Large intestine (tissue), 3 donors: ENCODE data around the gene ZMIZ2. TPM values are rescaled to one million over a fixed set of nuclear protein-coding genes. Genes with fewer than 3 reads are reported as not detected.
"Not testable (repeated sequence)": the region's sequence is repeated elsewhere in the genome, so short reads cannot be mapped to it uniquely, and the experiment has no call there.

ENCODE experiments used
- DNase-seq, 2 donors: peaks; one replicate each; pipeline versions ENCODE4 v3.0.0 to v3.0.0-alpha.2; 2013
- H3K27ac ChIP-seq: one replicate; pipeline ENCODE4 v1.5.1; 2013; ENCODE audit warnings: low read length
- H3K27me3 ChIP-seq: 2 replicates; pipeline ENCODE4 v1.6.1; 2013; ENCODE audit warnings: low read length; ENCODE audit not compliant: control insufficient read depth, insufficient read depth
- H3K36me3 ChIP-seq: 2 replicates; pipeline ENCODE4 v1.6.1; 2013; ENCODE audit warnings: low read length; ENCODE audit not compliant: control insufficient read depth, insufficient read depth
- H3K4me1 ChIP-seq: one replicate; pipeline ENCODE4 v1.6.1; 2013; ENCODE audit warnings: low read length; ENCODE audit not compliant: control insufficient read depth, insufficient read depth
- H3K4me3 ChIP-seq: one replicate; pipeline ENCODE4 v1.5.1; 2013; ENCODE audit warnings: low read length
- H3K9me3 ChIP-seq: one replicate; pipeline ENCODE4 v1.6.1; 2013; ENCODE audit warnings: mild to moderate bottlenecking, low read depth, low read length, moderate library complexity; ENCODE audit not compliant: control insufficient read depth
- WGBS: methylation state at CpG from one replicate; pipeline ENCODE4 v1.1.5; 2013; ENCODE audit warnings: low lambda C conversion rate; ENCODE audit not compliant: insufficient coverage; 5-methylcytosine and 5-hydroxymethylcytosine counted together
- polyA plus RNA-seq: library from polyadenylated mRNA; unstranded; fragments of 120-200 nt; gene quantifications from one replicate; pipeline ENCODE4 v1.2.1, GENCODE V29; 2013

Gene ZMIZ2
- polyA plus RNA-seq, 1 donor: 86.2 TPM

DNA sequence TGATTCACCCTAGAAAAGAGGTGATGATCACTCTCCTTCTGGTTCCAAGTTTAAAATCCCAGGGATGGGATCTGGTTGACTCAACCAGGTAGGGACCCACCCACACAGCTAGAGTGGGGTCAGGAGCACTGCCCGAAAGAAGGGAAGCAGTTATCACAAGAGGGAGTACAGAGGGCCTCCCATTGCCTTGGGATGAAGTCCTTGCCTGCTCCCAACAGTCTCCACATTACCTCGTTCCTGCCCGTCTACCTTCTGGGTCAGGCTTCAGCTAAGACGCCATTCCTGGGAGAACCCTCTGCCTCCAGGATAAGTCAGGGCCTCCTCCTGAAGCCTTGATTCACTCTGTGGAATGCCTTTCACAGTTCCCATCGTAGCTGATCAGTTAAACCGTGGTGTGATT, 23.8 kb downstream of the ZMIZ2 start:
- 0% methylated on average over 1 of the region's 6 CpGs for WGBS
- H3K9me3 ChIP-seq: no peaks in the 10 kb centered on the region
- H3K27ac ChIP-seq: no peak overlapping the region
- H3K4me3 ChIP-seq: no peak overlapping the region
- H3K36me3 ChIP-seq: peaks cover 9% of the 10 kb centered on the region
- H3K4me1 ChIP-seq: peaks cover 17% of the 10 kb centered on the region
- H3K27me3 ChIP-seq: no peaks in the 10 kb centered on the region
- no peak for DNase-seq

DNA sequence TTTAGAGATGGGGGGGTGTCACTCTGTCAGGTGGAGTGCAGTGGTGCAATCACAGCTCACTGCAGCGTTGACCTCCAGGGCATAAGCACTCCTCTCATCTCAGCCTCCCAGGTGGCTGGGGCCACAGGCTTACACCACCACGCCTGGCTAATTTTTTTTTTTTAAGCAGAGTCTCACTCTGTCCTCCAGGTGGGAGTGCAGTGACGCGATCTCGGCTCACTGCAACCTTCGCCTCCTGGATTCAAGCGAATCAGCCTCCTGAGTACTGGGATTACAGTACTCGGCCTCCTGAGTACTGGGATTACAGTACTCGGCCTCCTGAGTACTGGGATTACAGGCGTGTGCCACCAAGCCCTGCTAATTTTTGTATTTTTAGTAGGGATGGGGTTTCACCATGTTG, 24.2 kb downstream of the ZMIZ2 start:
- Histone ChIP-seq H3K27ac (no peak overlapping the region), H3K4me3 (no peak overlapping the region), H3K36me3 (peaks cover 5% of the 10 kb centered on the region), H3K9me3 (no peaks in the 10 kb centered on the region), H3K4me1 (peaks cover 12% of the 10 kb centered on the region), H3K27me3 (no peaks in the 10 kb centered on the region)
- 93% methylated on average over 3 of the region's 10 CpGs for WGBS
- no peak for DNase-seq

DNA sequence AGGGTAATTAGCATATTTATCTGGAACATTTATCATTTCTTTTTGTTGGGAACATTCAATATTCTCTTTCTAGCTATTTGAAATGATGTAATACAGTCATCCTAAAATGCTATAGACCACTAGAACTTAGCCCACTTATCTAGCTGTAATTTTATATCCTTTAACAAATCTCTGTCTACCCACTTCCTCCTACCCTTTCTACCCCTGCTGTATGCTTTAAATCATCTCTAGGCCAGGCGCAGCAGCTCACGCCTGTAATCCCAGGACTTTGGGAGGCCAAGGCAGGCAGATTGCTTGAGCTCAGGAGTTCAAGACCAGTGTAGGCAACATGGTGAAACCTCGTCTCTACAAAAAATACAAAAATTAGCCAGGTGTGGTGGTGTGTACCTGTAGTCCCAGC, 25.8 kb downstream of the ZMIZ2 start:
- H3K9me3 ChIP-seq, H3K4me1 ChIP-seq, DNase-seq, H3K27ac ChIP-seq, H3K36me3 ChIP-seq, H3K27me3 ChIP-seq, H3K4me3 ChIP-seq: not testable (repeated sequence)
- WGBS: no CpG with 5 or more reads among the region's 3 CpGs

DNA sequence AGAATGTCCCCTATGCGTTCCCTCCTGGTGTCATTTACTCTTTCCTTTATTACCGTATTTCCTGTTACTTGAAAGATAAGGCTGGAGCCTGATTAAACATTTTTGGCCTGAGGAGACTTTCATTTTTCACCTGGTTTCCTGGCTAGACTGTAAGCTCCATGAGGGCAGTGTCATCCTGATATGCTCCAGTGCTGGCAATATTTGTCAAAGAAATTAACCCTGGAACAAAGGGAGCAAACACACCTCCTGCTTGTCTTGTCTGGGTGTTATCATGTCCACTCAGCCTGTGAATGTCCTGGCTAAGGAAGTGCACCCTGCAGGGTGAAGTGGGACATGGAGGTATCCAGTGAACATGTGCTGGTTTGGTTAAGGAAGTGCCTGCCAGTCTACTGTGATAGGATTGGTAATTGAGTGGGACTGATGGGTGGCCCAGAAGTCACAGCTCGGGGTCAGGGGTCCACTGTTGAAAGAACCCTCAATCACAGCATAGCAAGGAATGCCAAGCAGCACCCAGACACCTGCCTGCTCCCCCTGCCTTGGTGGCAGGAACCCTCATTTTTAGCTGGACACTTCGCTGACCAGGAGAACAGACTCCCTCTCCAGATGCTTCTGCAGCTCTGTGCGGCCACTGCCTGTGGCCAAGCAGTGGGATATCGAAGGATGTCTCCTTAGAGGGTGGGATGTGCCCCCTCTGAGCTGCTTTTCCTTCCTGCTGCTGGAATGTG, 26.9 kb downstream of the ZMIZ2 start:
- Histone ChIP-seq H3K36me3 (no peaks in the 10 kb centered on the region), H3K27me3 (no peaks in the 10 kb centered on the region), H3K9me3 (no peaks in the 10 kb centered on the region), H3K4me1 (no peaks in the 10 kb centered on the region), H3K27ac (no peak overlapping the region), H3K4me3 (no peak overlapping the region)
- no peak for DNase-seq
- 58% methylated on average over 3 of the region's 6 CpGs for WGBS

DNA sequence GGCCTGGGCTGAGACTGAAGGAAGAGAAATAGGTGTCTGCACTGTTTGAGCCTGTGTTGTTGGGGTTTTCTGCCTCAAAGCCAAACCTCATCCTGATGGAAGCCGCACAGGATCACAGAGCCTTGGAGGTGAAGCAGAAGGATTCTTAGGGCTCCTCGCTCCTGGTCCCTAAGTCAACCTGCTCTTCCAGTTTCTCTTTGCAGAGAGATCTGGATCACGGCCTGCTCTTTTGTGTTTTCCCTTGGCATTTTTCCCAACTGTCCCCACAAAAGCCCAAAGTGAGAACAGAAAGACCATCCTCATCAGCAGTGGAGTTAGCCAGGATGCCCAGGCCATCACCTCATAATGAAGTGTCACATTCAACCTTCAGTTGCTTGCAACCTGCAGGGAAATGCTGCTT, 27.6 kb downstream of the ZMIZ2 start:
- Histone ChIP-seq H3K4me3 (no peak overlapping the region), H3K9me3 (no peaks in the 10 kb centered on the region), H3K36me3 (no peaks in the 10 kb centered on the region), H3K27me3 (no peaks in the 10 kb centered on the region), H3K4me1 (no peaks in the 10 kb centered on the region), H3K27ac (no peak overlapping the region)
- no CpG with 5 or more reads among the region's 3 CpGs for WGBS
- no peak for DNase-seq

DNA sequence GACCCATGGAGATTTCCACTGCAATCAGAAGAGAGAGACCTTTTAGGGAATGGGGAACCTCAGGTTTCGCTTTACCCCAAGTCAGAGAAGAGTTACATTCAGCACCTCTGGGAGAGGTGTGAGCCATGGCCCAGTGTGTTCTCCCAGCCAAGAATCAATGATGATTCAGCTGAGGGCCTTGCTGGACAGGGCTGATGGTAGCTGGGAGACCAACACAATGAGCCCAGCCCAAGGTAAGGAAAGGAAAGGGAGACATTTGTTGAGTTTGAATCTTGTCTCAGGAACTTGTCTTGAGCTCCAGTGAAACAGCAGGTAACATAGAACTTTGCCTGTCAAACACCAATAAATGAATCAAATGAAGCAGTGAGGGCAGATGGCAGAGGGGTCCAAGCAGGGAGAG, 33.8 kb downstream of the ZMIZ2 start:
- Histone ChIP-seq H3K27me3 (no peaks in the 10 kb centered on the region), H3K36me3 (no peaks in the 10 kb centered on the region), H3K4me1 (no peaks in the 10 kb centered on the region), H3K27ac (no peak overlapping the region), H3K9me3 (peaks cover 7% of the 10 kb centered on the region), H3K4me3 (no peak overlapping the region)
- no peak for DNase-seq
- no CpG with 5 or more reads among the region's 1 CpG for WGBS

DNA sequence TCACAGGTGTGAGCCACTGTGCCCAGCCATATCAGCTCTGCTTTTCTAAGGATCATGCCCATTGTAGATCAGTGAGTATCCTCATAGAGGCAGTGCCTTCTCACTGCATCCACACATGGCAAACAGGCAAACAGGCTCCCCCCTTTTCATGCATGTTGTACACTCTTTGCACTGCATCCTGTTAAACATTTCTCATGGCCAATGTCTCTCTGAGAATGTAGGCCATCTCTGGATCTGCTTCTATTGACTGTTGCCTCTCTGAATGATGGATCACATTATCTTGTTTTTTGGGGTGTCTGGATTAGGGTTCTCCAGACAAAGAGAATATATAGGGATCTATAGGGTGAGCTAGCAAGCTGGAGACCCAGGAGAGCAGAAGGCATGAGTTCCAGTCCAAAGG, 34.8 kb downstream of the ZMIZ2 start:
- Histone ChIP-seq H3K27ac (no peak overlapping the region), H3K27me3 (no peaks in the 10 kb centered on the region), H3K4me1 (no peaks in the 10 kb centered on the region), H3K36me3 (no peaks in the 10 kb centered on the region), H3K9me3 (peaks cover 7% of the 10 kb centered on the region), H3K4me3 (no peak overlapping the region)
- DNase-seq: no peak

DNA sequence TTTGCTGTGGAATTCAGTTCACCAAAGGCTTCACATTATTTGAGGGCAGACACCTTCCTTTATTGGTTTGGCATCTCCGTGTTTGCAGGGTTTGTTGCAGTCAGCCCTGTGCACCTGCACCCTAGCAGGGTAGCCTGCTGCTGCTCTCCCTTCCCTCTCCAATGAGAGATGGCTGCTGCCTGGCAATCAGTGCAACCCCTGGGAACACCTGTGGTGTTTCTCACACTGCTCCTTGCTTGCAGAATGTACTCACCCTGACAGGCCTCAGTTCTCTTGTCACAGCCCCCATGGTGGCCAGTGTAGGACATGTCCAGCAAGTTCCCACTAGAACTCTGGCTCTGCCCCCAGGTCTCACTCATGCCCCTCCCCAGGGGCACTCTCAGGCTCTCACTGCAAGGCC, 35.7 kb downstream of the ZMIZ2 start:
- no CpG with 5 or more reads among the region's 1 CpG for WGBS
- DNase-seq: no peak
- no peak overlapping the region for H3K27ac ChIP-seq

DNA sequence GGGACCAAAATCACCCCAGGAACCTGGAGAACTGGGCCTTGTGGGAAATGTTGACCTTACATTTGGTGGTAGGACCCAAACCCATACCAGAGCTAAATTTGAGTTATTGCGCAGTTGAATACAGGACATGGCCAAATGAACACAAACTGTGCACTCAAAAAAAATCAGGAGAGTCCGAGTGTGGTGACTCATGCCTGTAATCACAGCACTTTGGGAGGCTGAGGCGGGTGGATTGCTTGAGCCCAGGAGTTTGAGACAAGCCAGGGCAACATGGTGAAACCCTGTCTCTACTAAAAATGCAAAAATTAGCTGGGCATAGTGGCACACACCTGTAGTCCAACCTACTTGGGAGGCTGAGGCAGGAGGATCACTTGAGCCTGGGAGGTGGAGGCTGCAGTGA, 36.6 kb downstream of the ZMIZ2 start:
- H3K27ac ChIP-seq, H3K36me3 ChIP-seq, H3K4me1 ChIP-seq, H3K9me3 ChIP-seq, H3K4me3 ChIP-seq, DNase-seq, H3K27me3 ChIP-seq: not testable (repeated sequence)
- WGBS: no CpG with 5 or more reads among the region's 3 CpGs

More for the DNA sequence above, 35.7 kb downstream of the ZMIZ2 start:
- no peak overlapping the region for H3K4me3 ChIP-seq
- no peaks in the 10 kb centered on the region for H3K27me3 ChIP-seq
- no peaks in the 10 kb centered on the region for H3K36me3 ChIP-seq
- H3K4me1 ChIP-seq: no peaks in the 10 kb centered on the region
- H3K9me3 ChIP-seq: peaks cover 7% of the 10 kb centered on the region

DNA sequence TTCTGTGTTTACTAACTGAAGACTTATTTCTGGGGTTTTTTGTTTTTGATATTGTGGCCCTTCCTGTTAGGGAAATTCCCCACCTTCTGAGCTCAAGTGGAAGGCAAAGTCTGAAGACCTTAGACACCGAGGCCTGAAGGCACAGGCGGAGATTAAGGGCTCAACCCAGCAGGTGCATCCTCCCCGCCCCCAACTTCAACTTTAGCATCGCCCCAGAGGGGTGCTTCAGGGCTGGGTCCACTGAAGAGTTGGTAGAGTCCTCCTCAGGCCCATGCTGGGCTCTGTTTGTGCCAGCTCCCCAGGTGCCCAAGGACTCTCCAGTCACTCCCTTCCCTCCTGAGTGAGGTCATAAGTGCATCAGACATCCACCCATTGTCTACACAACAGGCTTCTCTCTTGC, 38.4 kb downstream of the ZMIZ2 start:
- H3K4me3 ChIP-seq: no peak overlapping the region
- WGBS: no CpG with 5 or more reads among the region's 4 CpGs
- no peaks in the 10 kb centered on the region for H3K27me3 ChIP-seq
- no peak for DNase-seq
- H3K27ac ChIP-seq: no peak overlapping the region
- no peaks in the 10 kb centered on the region for H3K4me1 ChIP-seq
- H3K9me3 ChIP-seq: peaks cover 7% of the 10 kb centered on the region
- H3K36me3 ChIP-seq: no peaks in the 10 kb centered on the region

DNA sequence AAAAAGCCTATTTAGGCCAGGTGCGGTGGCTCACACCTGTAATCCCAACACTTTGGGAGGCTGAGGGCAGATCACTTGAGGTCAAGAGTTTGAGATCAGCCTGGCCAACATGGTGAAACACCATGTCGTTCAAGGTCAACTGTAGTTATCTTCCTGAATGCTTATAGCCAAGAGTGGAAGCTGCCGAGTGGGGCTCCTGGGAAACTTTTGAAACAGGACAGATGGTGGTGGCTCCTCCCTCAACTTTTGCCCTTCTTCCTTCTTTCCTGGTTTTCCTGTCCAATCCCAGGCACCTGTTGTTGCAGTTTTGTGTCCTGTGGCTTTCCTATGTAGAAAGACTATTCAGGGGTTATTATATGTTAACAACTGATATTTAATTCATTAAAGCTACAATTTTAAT, 39.1 kb downstream of the ZMIZ2 start:
- no peaks in the 10 kb centered on the region for H3K4me1 ChIP-seq
- no CpG with 5 or more reads among the region's 3 CpGs for whole genome bisulfite sequencing
- H3K9me3 ChIP-seq: peaks cover 7% of the 10 kb centered on the region
- no peak for DNase-seq
- H3K27ac ChIP-seq: no peak overlapping the region
- H3K4me3 ChIP-seq: no peak overlapping the region
- H3K36me3 ChIP-seq: no peaks in the 10 kb centered on the region
- no peaks in the 10 kb centered on the region for H3K27me3 ChIP-seq
